Measurements from ENCODE around the gene FOXC2.
A peak's percentile ranks its signal among the peaks of the same experiment; 100 is the strongest.

The FOXC2 gene

GRCh38 chr16:86533076-86533475 is 33.6 kb upstream of the FOXC2 start:
- DNase-seq (ENCODE audit: low spot score) = no peak

GRCh38 chr16:86533767-86534351 is 32.8 kb upstream of the FOXC2 start:
- DNase-seq (ENCODE audit: low spot score) = no peak

- DNase-seq (ENCODE audit: low spot score) = no peak
Observed at GRCh38 chr16:86534779-86535615, 31.6 kb upstream of the FOXC2 start.

GRCh38 chr16:86536621-86537020 is 30.0 kb upstream of the FOXC2 start:
- no peak for DNase-seq (ENCODE audit: low spot score)

GRCh38 chr16:86537486-86537885 is 29.1 kb upstream of the FOXC2 start:
- DNase-seq (ENCODE audit: low spot score) = no peak

GRCh38 chr16:86538196-86538780 is 28.3 kb upstream of the FOXC2 start:
- DNase-seq (ENCODE audit: low spot score) = no peak

- DNase-seq (ENCODE audit: low spot score) = no peak
Observed at GRCh38 chr16:86540894-86541293, 25.7 kb upstream of the FOXC2 start.

GRCh38 chr16:86541560-86541959 is 25.1 kb upstream of the FOXC2 start:
- no peak for DNase-seq (ENCODE audit: low spot score)

GRCh38 chr16:86542756-86543750 is 23.6 kb upstream of the FOXC2 start:
- no peak for DNase-seq (ENCODE audit: low spot score)

- no peak for DNase-seq (ENCODE audit: low spot score)
Observed at GRCh38 chr16:86545481-86545880, 21.1 kb upstream of the FOXC2 start.

GRCh38 chr16:86545954-86546637 is 20.5 kb upstream of the FOXC2 start:
- DNase-seq (ENCODE audit: low spot score) = no peak

- no peak for DNase-seq (ENCODE audit: low spot score)
Observed at GRCh38 chr16:86546638-86547013, 20.0 kb upstream of the FOXC2 start.

GRCh38 chr16:86547286-86547685 is 19.3 kb upstream of the FOXC2 start:
- DNase-seq (ENCODE audit: low spot score) = no peak

- no peak for DNase-seq (ENCODE audit: low spot score)
Observed at GRCh38 chr16:86549076-86549892, 17.3 kb upstream of the FOXC2 start.

GRCh38 chr16:86549893-86550190 is 16.8 kb upstream of the FOXC2 start:
- DNase-seq (ENCODE audit: low spot score) = no peak

- no peak for DNase-seq (ENCODE audit: low spot score)
Observed at GRCh38 chr16:86550281-86550680, 16.3 kb upstream of the FOXC2 start.

GRCh38 chr16:86553356-86553755 is 13.3 kb upstream of the FOXC2 start:
- no peak for DNase-seq (ENCODE audit: low spot score)

GRCh38 chr16:86554599-86554916 is 12.1 kb upstream of the FOXC2 start:
- DNase-seq (ENCODE audit: low spot score) = no peak

- DNase-seq (ENCODE audit: low spot score) = peak; percentile 99
Observed at GRCh38 chr16:86554917-86555703, 11.5 kb upstream of the FOXC2 start, which contains the start of gene MTHFSD. TSS of gene MTHFSD (minus strand) at chr16:86555235. CDS start at chr16:86555184, 51 bp downstream.

GRCh38 chr16:86555704-86556075 is 10.9 kb upstream of the FOXC2 start:
- DNase-seq (ENCODE audit: low spot score) = no peak

Data from HuH-7.5 (cell line).